ENCODE measurements around the gene IMP4. TPM values are rescaled to one million over a fixed set of nuclear protein-coding genes. Genes with fewer than 3 reads are reported as not detected.

The IMP4 gene
- total and polyA plus RNA-seq, 2 of the 8 experiments (the other 6 are each of a cell fraction or from before 2014, with no cell fraction given) = 96.8 to 194 TPM

GRCh38 chr2:130387804-130388203 lies 45.1 kb downstream of the IMP4 start (continued):
- no peak for TF ChIP-seq GTF2F1 (IDR thresholded peaks at IDR 0.05; ENCODE audit: borderline replicate concordance, low read depth, low read length)
- TF ChIP-seq USF2 (IDR thresholded peaks at IDR 0.05; ENCODE audit: low read length) = no peak
- no peak for TF ChIP-seq JUN (IDR thresholded peaks at IDR 0.05; ENCODE audit: low read depth, low read length)
- TF ChIP-seq CREB1 (IDR thresholded peaks at IDR 0.05) = no peak
- TF ChIP-seq RAD21 (IDR thresholded peaks at IDR 0.05 in 1 of 2, conservative IDR thresholded peaks at IDR 0.05 in 1 of 2; ENCODE audit: low read depth in 2 of 2, low read length in 2 of 2) = no peak
- TF ChIP-seq SUZ12 (IDR thresholded peaks at IDR 0.05; ENCODE audit: low read length) = no peak

Data from H1 (cell line).